Measurements from ENCODE around the gene TTN.

- TF ChIP-seq CTCF (IDR thresholded peaks at IDR 0.05 in 2 of 3, conservative IDR thresholded peaks at IDR 0.05 in 1 of 3; ENCODE audit: borderline replicate concordance in 1 of 3, insufficient read depth in 1 of 3, low read depth in 2 of 3, low read length in 2 of 3), result no peak
- TF ChIP-seq ATF3 (IDR thresholded peaks at IDR 0.05), result no peak
- no peak for TF ChIP-seq POLR2AphosphoS5 (IDR thresholded peaks at IDR 0.05; ENCODE audit: low read depth, low read length)
- TF ChIP-seq POLR2A (IDR thresholded peaks at IDR 0.05; ENCODE audit: borderline replicate concordance, extremely low read depth, insufficient read depth, insufficient read length), result no peak
- TF ChIP-seq CBX3 (IDR thresholded peaks at IDR 0.05; ENCODE audit: low read depth), result no peak
- TF ChIP-seq SIN3A (IDR thresholded peaks at IDR 0.05; ENCODE audit: low read depth), result no peak
- TF ChIP-seq REST (IDR thresholded peaks at IDR 0.05; ENCODE audit: low read depth), result no peak
- TF ChIP-seq EZH2 (IDR thresholded peaks at IDR 0.05), result no peak
- TF ChIP-seq RAD21 (IDR thresholded peaks at IDR 0.05; ENCODE audit: low read depth), result no peak
- no peak for TF ChIP-seq FOSL1 (IDR thresholded peaks at IDR 0.05; ENCODE audit: low read depth)
- no peak for TF ChIP-seq SRF (IDR thresholded peaks at IDR 0.05; ENCODE audit: low read depth)
- no peak for TF ChIP-seq JUND (IDR thresholded peaks at IDR 0.05)
- TF ChIP-seq ZNF274 (IDR thresholded peaks at IDR 0.05; ENCODE audit: low read depth, low read length), result no peak
Observed at GRCh38 chr2:178526256-178526655, 281.0 kb downstream of the TTN start.

Data from HCT116 (cell line).